GM21717 (cell line): ENCODE results near the gene CFAP74.

ENCODE experiments used
- ATAC-seq: cut with Tn5 transposase; IDR thresholded peaks from one replicate; pipeline ENCODE4 v1.9.1; 2021; ENCODE audit warnings: mild to moderate bottlenecking, moderate library complexity; ENCODE audit not compliant: unreplicated experiment

CFAP74 gene

GRCh38 chr1:2019571-2020309 is 16.2 kb upstream of the CFAP74 start:
- no peak for ATAC-seq

- ATAC-seq: no peak
Observed at GRCh38 chr1:2019172-2019543, 15.6 kb upstream of the CFAP74 start, which contains the start of gene GABRD. GABRD (plus strand) TSS chr1:2019345; CDS start chr1:2019424, 79 bp downstream.

- ATAC-seq: no peak
Observed at GRCh38 chr1:2018217-2019171, 14.9 kb upstream of the CFAP74 start.

GRCh38 chr1:2016123-2016522 is 12.5 kb upstream of the CFAP74 start:
- ATAC-seq: no peak

- no peak for ATAC-seq
Observed at GRCh38 chr1:2014741-2015735, 11.5 kb upstream of the CFAP74 start.

- no peak for ATAC-seq
Observed at GRCh38 chr1:2014181-2014580, 10.6 kb upstream of the CFAP74 start.

- ATAC-seq: no peak
Observed at GRCh38 chr1:2009101-2010053, 5.8 kb upstream of the CFAP74 start.

GRCh38 chr1:2004856-2005255 is 1.3 kb upstream of the CFAP74 start:
- no peak for ATAC-seq

- ATAC-seq: no peak
Observed at GRCh38 chr1:2001773-2002411, 1.7 kb downstream of the CFAP74 start.

- no peak for ATAC-seq
Observed at GRCh38 chr1:2000850-2001249, 2.7 kb downstream of the CFAP74 start.

GRCh38 chr1:2000432-2000831 is 3.2 kb downstream of the CFAP74 start:
- ATAC-seq: no peak

GRCh38 chr1:1997576-1997975 is 6.0 kb downstream of the CFAP74 start:
- no peak for ATAC-seq

GRCh38 chr1:1996207-1996651 is 7.4 kb downstream of the CFAP74 start:
- ATAC-seq: no peak

- ATAC-seq: no peak
Observed at GRCh38 chr1:1994536-1994935, 9.1 kb downstream of the CFAP74 start.

- ATAC-seq: no peak
Observed at GRCh38 chr1:1990222-1990621, 13.4 kb downstream of the CFAP74 start.

- ATAC-seq: no peak
Observed at GRCh38 chr1:1989789-1990188, 13.8 kb downstream of the CFAP74 start.

GRCh38 chr1:1989102-1989542 is 14.5 kb downstream of the CFAP74 start:
- no peak for ATAC-seq

- ATAC-seq: no peak
Observed at GRCh38 chr1:1988061-1988945, 15.3 kb downstream of the CFAP74 start.
